Duodenal mucosa (tissue), 2 donors: Measurements from ENCODE around the gene LRMDA.

Experiments used
- H3K27ac ChIP-seq: one replicate; pipeline ENCODE4 v1.7.0; 2013; ENCODE audit warnings: low read depth, low read length
- H3K27me3 ChIP-seq, 2 donors: one replicate each; pipeline ENCODE4 v1.7.0; 2013; ENCODE audit warnings: low read length in 2 of 2, control low read depth in 1 of 2; ENCODE audit not compliant: insufficient read depth in 2 of 2, control insufficient read depth in 1 of 2
- H3K36me3 ChIP-seq, 2 donors: one replicate each; pipeline ENCODE4 v1.7.0; 2013; ENCODE audit warnings: low read length in 2 of 2, control low read depth in 1 of 2; ENCODE audit not compliant: insufficient read depth in 2 of 2, control insufficient read depth in 1 of 2
- H3K4me1 ChIP-seq, 2 donors: one replicate each; pipeline ENCODE4 v1.7.0; 2013; ENCODE audit warnings: low read length in 2 of 2, control low read depth in 1 of 2; ENCODE audit not compliant: insufficient read depth in 2 of 2, control insufficient read depth in 1 of 2
- H3K4me3 ChIP-seq, 2 donors: one replicate each; pipeline ENCODE4 v1.7.0; 2013; ENCODE audit warnings: low read length in 2 of 2, low read depth in 1 of 2
- H3K9ac ChIP-seq, 2 donors: one replicate each; pipeline ENCODE4 v1.7.0; 2013; ENCODE audit warnings: low read length in 2 of 2, low read depth in 1 of 2
- H3K9me3 ChIP-seq, 2 donors: one replicate each; pipeline ENCODE4 v1.7.0; 2013; ENCODE audit warnings: low read length in 2 of 2, control low read depth in 1 of 2; ENCODE audit not compliant: control insufficient read depth in 1 of 2

LRMDA gene

GRCh38 chr10:75544386-75544785 is 113.0 kb downstream of the LRMDA start:
- Histone ChIP-seq H3K4me1 (no peaks in the 10 kb centered on the region), H3K9me3 (no peaks in the 10 kb centered on the region), H3K9ac (no peak overlapping the region), H3K27ac (no peak overlapping the region), H3K27me3 (no peaks in the 10 kb centered on the region), H3K4me3 (no peak overlapping the region), H3K36me3 (no peaks in the 10 kb centered on the region)

GRCh38 chr10:75544993-75545706 is 113.7 kb downstream of the LRMDA start:
- Histone ChIP-seq H3K36me3 (no peaks in the 10 kb centered on the region), H3K27ac (no peak overlapping the region), H3K4me1 (no peaks in the 10 kb centered on the region), H3K4me3 (no peak overlapping the region), H3K9ac (no peak overlapping the region), H3K27me3 (no peaks in the 10 kb centered on the region), H3K9me3 (no peaks in the 10 kb centered on the region)

- no peaks in the 10 kb centered on the region for H3K9me3 ChIP-seq
- no peak overlapping the region for H3K27ac ChIP-seq
- H3K9ac ChIP-seq: no peak overlapping the region
- no peaks in the 10 kb centered on the region for H3K27me3 ChIP-seq
- H3K4me3 ChIP-seq: no peak overlapping the region
- no peaks in the 10 kb centered on the region for H3K36me3 ChIP-seq
- no peaks in the 10 kb centered on the region for H3K4me1 ChIP-seq
These were observed 114.6 kb downstream of the LRMDA start for GRCh38 chr10:75546004-75546403.

DNA sequence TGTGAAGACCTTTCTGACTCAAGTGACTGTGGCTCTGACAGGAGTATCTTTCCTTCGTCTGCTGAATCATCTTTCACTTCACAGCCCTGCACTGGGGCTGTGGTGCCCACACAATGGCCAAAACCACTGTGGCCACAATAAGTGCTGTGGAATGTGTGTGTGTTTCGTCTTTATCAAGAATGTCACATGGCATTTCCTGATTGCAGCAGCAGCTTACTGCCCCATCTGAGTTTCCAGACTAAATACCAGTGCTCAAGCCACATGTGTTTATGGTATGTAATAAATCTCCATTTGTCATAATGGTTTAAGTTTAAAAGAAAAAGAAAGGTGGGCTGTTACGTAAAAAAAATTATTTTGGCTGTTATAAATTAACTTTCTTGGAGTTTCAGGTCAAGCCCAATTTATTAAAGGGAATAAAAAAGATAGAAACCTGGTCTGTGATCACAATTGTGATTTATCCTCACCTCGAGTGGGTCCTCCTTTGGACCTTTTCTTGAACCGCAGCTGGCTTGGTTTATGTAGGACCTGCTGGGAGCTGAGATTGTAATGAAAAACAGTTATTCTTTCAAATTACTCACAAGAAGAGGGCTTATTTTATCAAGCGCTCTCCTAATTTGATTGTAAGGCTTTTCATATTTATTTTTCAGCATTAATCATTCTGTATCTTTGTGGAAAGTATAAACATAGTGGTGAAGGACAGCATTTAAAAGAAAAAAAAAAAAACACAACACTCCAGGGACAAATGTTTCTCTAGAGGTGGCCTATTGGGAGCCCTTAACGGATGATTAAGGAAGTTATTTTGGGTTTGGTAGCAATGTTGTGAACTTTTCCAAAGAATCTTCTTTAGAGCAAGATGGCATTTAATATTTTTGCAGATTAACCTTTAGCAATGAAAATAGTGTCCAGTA is 116.2 kb downstream of the LRMDA start:
- H3K27me3 ChIP-seq: no peaks in the 10 kb centered on the region
- no peak overlapping the region for H3K4me3 ChIP-seq
- no peak overlapping the region for H3K27ac ChIP-seq
- peaks cover 0 to 3% of the 10 kb centered on the region in 2 donors for H3K9me3 ChIP-seq
- H3K4me1 ChIP-seq: no peaks in the 10 kb centered on the region
- no peaks in the 10 kb centered on the region for H3K36me3 ChIP-seq
- H3K9ac ChIP-seq: no peak overlapping the region

DNA sequence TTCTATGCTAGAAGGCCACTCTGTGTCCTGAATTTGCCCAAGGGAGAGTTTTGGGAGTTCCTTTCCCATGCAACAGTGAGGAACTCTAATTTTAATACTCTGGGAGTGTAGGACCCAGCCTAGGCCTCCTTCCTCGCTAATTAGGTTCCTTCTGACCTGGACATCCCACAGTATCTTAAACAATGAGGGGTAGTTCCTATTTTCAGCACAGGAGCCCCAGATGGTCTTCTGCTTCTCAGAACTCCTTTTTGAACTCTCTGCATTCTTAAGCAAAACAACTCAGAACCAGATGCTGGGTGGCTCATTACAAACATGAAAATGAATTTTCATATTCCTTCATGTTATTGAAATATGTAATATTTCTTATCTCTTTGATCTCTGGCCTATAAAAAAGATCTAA is 116.9 kb downstream of the LRMDA start:
- H3K36me3 ChIP-seq: no peaks in the 10 kb centered on the region
- H3K4me1 ChIP-seq: no peaks in the 10 kb centered on the region
- no peaks in the 10 kb centered on the region for H3K27me3 ChIP-seq
- no peak overlapping the region for H3K9ac ChIP-seq
- H3K4me3 ChIP-seq: no peak overlapping the region
- H3K27ac ChIP-seq: no peak overlapping the region
- H3K9me3 ChIP-seq: peaks cover 0 to 3% of the 10 kb centered on the region in 2 donors

- Histone ChIP-seq H3K4me3 (no peak overlapping the region), H3K27me3 (no peaks in the 10 kb centered on the region), H3K36me3 (no peaks in the 10 kb centered on the region)
These were observed 118.8 kb downstream of the LRMDA start for GRCh38 chr10:75550191-75550590.

GRCh38 chr10:75552171-75552570 is 120.7 kb downstream of the LRMDA start:
- peaks cover 0 to 3% of the 10 kb centered on the region in 2 donors for H3K9me3 ChIP-seq
- no peak overlapping the region for H3K27ac ChIP-seq
- no peaks in the 10 kb centered on the region for H3K27me3 ChIP-seq
- no peak overlapping the region for H3K4me3 ChIP-seq
- H3K9ac ChIP-seq: no peak overlapping the region
- H3K4me1 ChIP-seq: no peaks in the 10 kb centered on the region
- H3K36me3 ChIP-seq: no peaks in the 10 kb centered on the region

More at GRCh38 chr10:75550191-75550590, 118.8 kb downstream of the LRMDA start:
- H3K9me3 ChIP-seq: peaks cover 0 to 3% of the 10 kb centered on the region in 2 donors
- H3K4me1 ChIP-seq: no peaks in the 10 kb centered on the region
- no peak overlapping the region for H3K9ac ChIP-seq
- H3K27ac ChIP-seq: no peak overlapping the region

DNA sequence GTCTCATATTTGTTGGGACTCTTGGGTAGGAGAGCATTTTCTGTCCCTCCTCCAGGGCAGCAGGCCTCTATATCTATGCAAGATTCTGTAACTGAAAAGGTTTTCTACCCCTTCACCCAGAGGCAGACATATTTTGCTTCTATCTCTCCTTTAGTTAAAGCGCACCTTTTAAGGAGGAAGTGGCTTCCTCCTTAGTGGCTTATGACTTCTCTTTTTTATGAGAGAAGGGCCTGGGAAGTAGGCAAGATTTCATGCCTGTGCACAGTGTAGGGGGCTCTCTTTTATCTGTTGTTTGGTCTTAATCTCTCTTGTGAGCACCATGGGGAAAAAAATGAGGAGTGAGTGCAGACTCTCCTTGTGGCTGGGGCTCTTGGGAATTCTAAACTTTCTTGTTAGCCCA is 122.1 kb downstream of the LRMDA start:
- peaks cover 0 to 3% of the 10 kb centered on the region in 2 donors for H3K9me3 ChIP-seq
- no peak overlapping the region for H3K27ac ChIP-seq
- no peak overlapping the region for H3K9ac ChIP-seq
- no peaks in the 10 kb centered on the region for H3K27me3 ChIP-seq
- no peaks in the 10 kb centered on the region for H3K36me3 ChIP-seq
- no peak overlapping the region for H3K4me3 ChIP-seq
- no peaks in the 10 kb centered on the region for H3K4me1 ChIP-seq

- Histone ChIP-seq H3K9me3 (peaks cover 0 to 3% of the 10 kb centered on the region in 2 donors), H3K4me3 (no peak overlapping the region), H3K9ac (no peak overlapping the region), H3K27ac (no peak overlapping the region), H3K4me1 (no peaks in the 10 kb centered on the region), H3K36me3 (no peaks in the 10 kb centered on the region), H3K27me3 (no peaks in the 10 kb centered on the region)
These were observed 123.9 kb downstream of the LRMDA start for GRCh38 chr10:75555323-75555722.

DNA sequence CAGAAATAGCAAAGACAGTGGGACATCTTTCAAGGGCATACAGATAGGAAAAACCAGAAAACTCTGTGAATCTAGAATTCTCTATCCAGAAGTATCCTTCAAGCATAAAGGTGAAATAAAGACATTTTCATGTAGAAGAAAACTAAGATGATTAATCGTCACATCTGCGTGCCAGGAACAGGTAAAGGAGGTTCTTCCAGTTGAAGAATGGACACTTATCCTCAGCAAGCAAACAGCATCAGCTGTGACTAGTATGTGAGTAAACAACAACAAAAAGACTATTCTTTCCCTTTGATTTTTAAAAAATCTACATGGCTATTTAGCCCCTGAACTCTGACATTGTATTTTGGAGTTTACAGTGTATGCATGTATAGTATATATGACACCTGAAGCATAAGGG is 124.9 kb downstream of the LRMDA start:
- no peaks in the 10 kb centered on the region for H3K4me1 ChIP-seq
- H3K27me3 ChIP-seq: no peaks in the 10 kb centered on the region
- no peak overlapping the region for H3K9ac ChIP-seq
- no peak overlapping the region for H3K4me3 ChIP-seq
- H3K9me3 ChIP-seq: peaks cover 0 to 3% of the 10 kb centered on the region in 2 donors
- no peak overlapping the region for H3K27ac ChIP-seq
- H3K36me3 ChIP-seq: no peaks in the 10 kb centered on the region
